GM06990 (cell line): ENCODE measurements around the gene MEIKIN.

ENCODE experiments used
- DNase-seq: peaks from one replicate; pipeline ENCODE4 v3.0.0-alpha.2; 2011; ENCODE audit not compliant: insufficient read length; ENCODE audit errors: extremely low read depth
- H3K27me3 ChIP-seq: replicated peaks from 2 replicates; pipeline ENCODE4 v1.6.0; 2011; ENCODE audit warnings: low read length; ENCODE audit not compliant: control insufficient read depth, insufficient read depth
- H3K36me3 ChIP-seq: 2 replicates; pipeline ENCODE4 v1.5.1; 2011; ENCODE audit warnings: low read length; ENCODE audit not compliant: control insufficient read depth, insufficient read depth
- H3K4me3 ChIP-seq: replicated peaks from 2 replicates; pipeline ENCODE4 v1.5.1; 2011; ENCODE audit warnings: low read depth, mild to moderate bottlenecking, control low read depth, low read length
- CTCF ChIP-seq: IDR thresholded peaks from 2 replicates; pipeline ENCODE4 v1.5.1; 2011; ENCODE audit warnings: low read length, control low read depth, mild to moderate bottlenecking, inconsistent platforms; ENCODE audit not compliant: insufficient read depth, poor library complexity, severe bottlenecking

MEIKIN gene

GRCh38 chr5:131945551-131946168 lies at the start of gene MEIKIN:
MEIKIN (minus strand) TSS chr5:131945663; CDS start chr5:131945505, 158 bp downstream.
- no peaks in the 10 kb centered on the region for H3K27me3 ChIP-seq
- H3K36me3 ChIP-seq, result no peaks in the 10 kb centered on the region
- TF ChIP-seq CTCF, result no peak
- DNase-seq, result no peak
- H3K4me3 ChIP-seq, result no peak within 1 kb of the TSS

GRCh38 chr5:131994533-131995226 lies 49.2 kb upstream of the MEIKIN start:
- Histone ChIP-seq H3K27me3 (no peaks in the 10 kb centered on the region), H3K36me3 (no peaks in the 10 kb centered on the region), H3K4me3 (no peak overlapping the region)
- DNase-seq, result no peak
- no peak for TF ChIP-seq CTCF

- Histone ChIP-seq H3K36me3 (no peaks in the 10 kb centered on the region), H3K27me3 (no peaks in the 10 kb centered on the region), H3K4me3 (no peak overlapping the region)
- no peak for TF ChIP-seq CTCF
- no peak for DNase-seq
Observed at GRCh38 chr5:131994090-131994489, 48.6 kb upstream of the MEIKIN start.

- DNase-seq, result no peak
Observed at GRCh38 chr5:131993676-131994075, 48.2 kb upstream of the MEIKIN start.

GRCh38 chr5:131992370-131992769 lies 46.9 kb upstream of the MEIKIN start:
- DNase-seq, result no peak
- no peaks in the 10 kb centered on the region for H3K27me3 ChIP-seq
- no peak overlapping the region for H3K4me3 ChIP-seq
- H3K36me3 ChIP-seq, result no peaks in the 10 kb centered on the region
- no peak for TF ChIP-seq CTCF

More at GRCh38 chr5:131993676-131994075, 48.2 kb upstream of the MEIKIN start:
- TF ChIP-seq CTCF, result no peak
- no peaks in the 10 kb centered on the region for H3K36me3 ChIP-seq
- H3K27me3 ChIP-seq, result no peaks in the 10 kb centered on the region
- H3K4me3 ChIP-seq, result no peak overlapping the region
